ENCODE data around the gene ANTXR2.

- TF ChIP-seq CTCF (IDR thresholded peaks at IDR 0.05) (no peak), POLR2A (IDR thresholded peaks at IDR 0.05) (no peak)
These were observed 138.4 kb downstream of the ANTXR2 start for GRCh38 chr4:79934660-79935059.

All from heart left ventricle (tissue), 13 donors.